Activated CD4-positive, alpha-beta T cell treated with anti-CD3 and anti-CD28 coated beads, Interleukin-2, amount 10 ng/mL, durations not matched to agents 24 days and 14 days (primary cell): ENCODE results near the gene RHBG. TPM values are rescaled to one million over a fixed set of nuclear protein-coding genes. Genes with fewer than 3 reads are reported as not detected.

Experiments used
- DNase-seq: peaks from one replicate; pipeline ENCODE4 v3.0.0; 2022
- H3K27ac Mint-ChIP-seq: one replicate; pipeline ENCODE4 v1.8.0; 2022; ENCODE audit warnings: mild to moderate bottlenecking, mixed read lengths
- H3K27me3 Mint-ChIP-seq: one replicate; pipeline ENCODE4 v1.8.0; 2022; ENCODE audit warnings: mixed read lengths
- H3K36me3 Mint-ChIP-seq: one replicate; pipeline ENCODE4 v1.8.0; 2022; ENCODE audit warnings: low read depth, mild to moderate bottlenecking, mixed read lengths
- H3K4me1 Mint-ChIP-seq: one replicate; pipeline ENCODE4 v1.8.0; 2021; ENCODE audit warnings: mixed read lengths
- H3K4me3 Mint-ChIP-seq: one replicate; pipeline ENCODE4 v1.8.0; 2022; ENCODE audit warnings: mild to moderate bottlenecking, moderate library complexity, mixed read lengths
- H3K9me3 Mint-ChIP-seq: one replicate; pipeline ENCODE4 v1.8.0; 2021; ENCODE audit warnings: mixed read lengths
- intact Hi-C: fragments of 100-400 bp; cut with micrococcal nuclease; formaldehyde crosslinking; loops from one replicate; pipeline ENCODE4 v1.15.1; 2023
- total RNA-seq: library from RNA; stranded (reverse); gene quantifications from 2 replicates; pipeline ENCODE4 v1.2.3, GENCODE V29; 2022

Gene RHBG
- total RNA-seq, 1 donor from 2014 or later: not detected

- Mint-ChIP-seq H3K27ac (no peak overlapping the region), H3K27me3 (peaks cover 91% of the 10 kb centered on the region), H3K36me3 (no peaks in the 10 kb centered on the region), H3K4me3 (no peak overlapping the region), H3K4me1 (peaks cover 38% of the 10 kb centered on the region), H3K9me3 (no peaks in the 10 kb centered on the region)
- intact Hi-C loops: loop anchor here (5.0 to 10.0 kb wide), 2 partner anchors 244 to 491 kb away; partner anchors contain the start of genes LRRC71 and NES
- DNase-seq: no peak
Observed at GRCh38 chr1:156433602-156434001, 64.6 kb downstream of the RHBG start.

Other genes starting within 250 kb of the RHBG start
- gene SEMA4A, start 215.6 kb upstream of the RHBG start, total RNA-seq: 12.1 and 12.7 TPM in 2 replicates
- gene SLC25A44, start 175.1 kb upstream of the RHBG start, total RNA-seq: 61.0 and 67.9 TPM in 2 replicates
- gene PMF1, start 156.2 kb upstream of the RHBG start, total RNA-seq: 107 and 113 TPM in 2 replicates
- gene BGLAP, start 127.0 kb upstream of the RHBG start, total RNA-seq: 1.9 and 2.3 TPM in 2 replicates
- 4.2 and 4.6 TPM in 2 replicates for gene PAQR6, start 121.2 kb upstream of the RHBG start, total RNA-seq
- 93.8 and 95.8 TPM in 2 replicates for gene SMG5, start 86.4 kb upstream of the RHBG start, total RNA-seq
- 8.6 and 9.3 TPM in 2 replicates for gene TMEM79, start 84.9 kb upstream of the RHBG start, total RNA-seq
- 15.7 and 16.9 TPM in 2 replicates for gene GLMP, start 73.5 kb upstream of the RHBG start, total RNA-seq
- gene VHLL, start 69.9 kb upstream of the RHBG start, total RNA-seq: 0.54 and 1.0 TPM in 2 replicates
- 623 TPM in 2 replicates for gene CCT3, start 30.9 kb upstream of the RHBG start, total RNA-seq
- gene TSACC, start 30.7 kb upstream of the RHBG start, total RNA-seq: 0.47 and 0.82 TPM in 2 replicates
- gene MEF2D, start 131.6 kb downstream of the RHBG start, total RNA-seq: 29.7 and 29.8 TPM in 2 replicates
- gene IQGAP3, start 203.4 kb downstream of the RHBG start, total RNA-seq: 10.5 and 11.2 TPM in 2 replicates
- 4.6 and 5.4 TPM in 2 replicates for gene TTC24, start 210.5 kb downstream of the RHBG start, total RNA-seq
- 84.1 and 90.2 TPM in 2 replicates for gene NAXE, start 222.6 kb downstream of the RHBG start, total RNA-seq
- 99.0 and 99.2 TPM in 2 replicates for gene GPATCH4, start 232.3 kb downstream of the RHBG start, total RNA-seq